GM21367 (cell line): ENCODE results near the gene TFF2.

Experiments
- ATAC-seq: cut with Tn5 transposase; IDR thresholded peaks from one replicate; pipeline ENCODE4 v1.9.1; 2021; ENCODE audit not compliant: unreplicated experiment

Gene TFF2

GRCh38 chr21:42350927-42351426 lies at the start of gene TFF2:
TFF2 (minus strand) TSS chr21:42350994; CDS start chr21:42350957, 37 bp downstream.
- ATAC-seq, result no peak

- ATAC-seq, result no peak
These were observed 49.7 kb upstream of the TFF2 start for GRCh38 chr21:42400525-42400924.

- ATAC-seq, result no peak
These were observed 47.7 kb upstream of the TFF2 start for GRCh38 chr21:42398436-42399028.

GRCh38 chr21:42397746-42398394 lies 47.1 kb upstream of the TFF2 start:
- no peak for ATAC-seq

- ATAC-seq, result no peak
These were observed 46.3 kb upstream of the TFF2 start for GRCh38 chr21:42396799-42397745.

GRCh38 chr21:42395905-42396651 lies 45.3 kb upstream of the TFF2 start, which contains the start of gene TMPRSS3:
TMPRSS3 (minus strand) TSS chr21:42396052; CDS start chr21:42395417, 635 bp downstream.
- no peak for ATAC-seq

GRCh38 chr21:42395302-42395701 lies 44.5 kb upstream of the TFF2 start:
- ATAC-seq, result no peak

- no peak for ATAC-seq
These were observed 42.7 kb upstream of the TFF2 start for GRCh38 chr21:42393443-42393950.

GRCh38 chr21:42392731-42393442 lies 42.1 kb upstream of the TFF2 start:
- ATAC-seq, result peak; percentile 72

GRCh38 chr21:42391297-42391696 lies 40.5 kb upstream of the TFF2 start:
- no peak for ATAC-seq

- no peak for ATAC-seq
These were observed 39.9 kb upstream of the TFF2 start for GRCh38 chr21:42390696-42391095.

- no peak for ATAC-seq
These were observed 39.4 kb upstream of the TFF2 start for GRCh38 chr21:42390193-42390592.

- ATAC-seq, result no peak
These were observed 38.6 kb upstream of the TFF2 start for GRCh38 chr21:42389449-42389835.

GRCh38 chr21:42388740-42389448 lies 38.1 kb upstream of the TFF2 start:
- no peak for ATAC-seq

- ATAC-seq, result no peak
These were observed 37.1 kb upstream of the TFF2 start for GRCh38 chr21:42387843-42388340.

- no peak for ATAC-seq
These were observed 36.4 kb upstream of the TFF2 start for GRCh38 chr21:42387164-42387563.

GRCh38 chr21:42386034-42386591 lies 35.3 kb upstream of the TFF2 start:
- no peak for ATAC-seq

- ATAC-seq, result no peak
These were observed 34.8 kb upstream of the TFF2 start for GRCh38 chr21:42385619-42386018.

GRCh38 chr21:42384989-42385388 lies 34.2 kb upstream of the TFF2 start:
- no peak for ATAC-seq
